ENCODE data around the gene ANKHD1. TPM values are rescaled to one million over a fixed set of nuclear protein-coding genes. Genes with fewer than 3 reads are reported as not detected.

ANKHD1 gene
- total and polyA plus RNA-seq, 2 of the 8 experiments (the other 6 are each of a cell fraction or from before 2014, with no cell fraction given) = 69.9 to 108 TPM

DNA sequence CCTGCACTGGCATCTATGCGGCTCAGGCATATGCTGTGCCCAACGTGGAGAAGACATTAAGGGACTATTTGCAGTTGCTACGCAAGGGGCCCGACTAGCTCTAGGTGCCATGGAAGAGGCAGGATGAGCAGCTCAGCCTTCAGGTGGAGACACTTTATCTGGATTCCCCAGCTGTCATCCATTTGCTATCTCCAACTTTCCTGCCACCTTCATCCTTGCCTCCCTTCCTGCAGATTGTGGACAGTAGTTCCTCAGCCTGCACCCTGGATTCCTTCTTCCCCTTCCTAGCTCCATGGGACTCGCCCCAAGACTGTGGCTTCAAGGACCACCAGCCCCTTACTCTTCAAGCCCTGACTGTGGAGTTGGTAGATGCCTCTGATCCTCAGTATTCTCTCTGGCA is 165.0 kb downstream of the ANKHD1 start:
- Histone ChIP-seq H3K23me2 (ENCODE audit: low read depth, low read length) (peaks cover 14% of the 10 kb centered on the region), H3K4me2 (ENCODE audit: insufficient read depth in 1 of 2, low read depth in 2 of 2, low read length in 2 of 2) (no peak overlapping the region), H2AK5ac (ENCODE audit: low read depth, low read length) (no peak overlapping the region), H3K18ac (ENCODE audit: extremely low read depth, low read length) (no peak overlapping the region), H3K27ac (ENCODE audit: low read depth, low read length) (no peak overlapping the region), H3K14ac (ENCODE audit: insufficient read length) (no peak overlapping the region), H3K9me3 (ENCODE audit: insufficient read depth in 2 of 2, low read depth in 1 of 2, low read length in 1 of 2) (no peaks in the 10 kb centered on the region), H2BK12ac (ENCODE audit: low read depth, low read length) (no peak overlapping the region), H3K4me1 (replicated peaks in 1 of 4; ENCODE audit: control insufficient read depth in 3 of 4, insufficient read depth in 4 of 4, low read length in 3 of 4) (peaks cover 0 to 11% (median 4%) of the 10 kb centered on the region in 4 experiments; a peak in 5 of 7 replicates), H2BK20ac (ENCODE audit: low read length) (no peak overlapping the region), H2BK5ac (ENCODE audit: low read depth, low read length) (no peak overlapping the region), H3K79me2 (ENCODE audit: control insufficient read depth in 1 of 2, insufficient read depth in 2 of 2, low read length in 2 of 2) (peaks cover 3 to 9% of the 10 kb centered on the region in 2 experiments; a peak in 3 of 4 replicates), H3K23ac (ENCODE audit: insufficient read length) (no peak overlapping the region), H2BK120ac (replicated peaks; ENCODE audit: low read depth, low read length) (no peak overlapping the region), H3K36me3 (ENCODE audit: control insufficient read depth in 2 of 4, insufficient read depth in 4 of 4, low read length in 3 of 4) (peaks cover 0 to 18% (median 13%) of the 10 kb centered on the region in 4 experiments; a peak in 4 of 8 replicates), H4K5ac (ENCODE audit: insufficient read length, low read depth, low read length) (no peak overlapping the region), H3K4ac (replicated peaks; ENCODE audit: insufficient read length, low read depth, low read length) (no peak overlapping the region), H4K20me1 (replicated peaks in 1 of 2; ENCODE audit: control insufficient read depth in 1 of 2, insufficient read depth in 2 of 2, low read length in 2 of 2) (no peaks in the 10 kb centered on the region), H3K4me3 (ENCODE audit: extremely low read depth in 1 of 4, insufficient read depth in 2 of 4, low read depth in 3 of 4, low read length in 4 of 4) (no peak overlapping the region), H4K91ac (replicated peaks; ENCODE audit: insufficient read length, low read length) (no peak overlapping the region), H3K79me1 (ENCODE audit: low read depth, low read length) (peaks cover 7% of the 10 kb centered on the region), H3K9ac (replicated peaks in 1 of 4; ENCODE audit: extremely low read depth in 1 of 4, low read depth in 3 of 4, low read length in 3 of 4) (no peak overlapping the region), H3K27me3 (replicated peaks in 1 of 4; ENCODE audit: control insufficient read depth in 3 of 4, extremely low read depth in 1 of 4, insufficient read depth in 3 of 4, low read length in 3 of 4) (no peaks in the 10 kb centered on the region; a peak in 1 of 7 replicates), H2BK15ac (ENCODE audit: low read length) (no peak overlapping the region), H2AFZ (ENCODE audit: low read length) (no peak overlapping the region), H3K56ac (replicated peaks; ENCODE audit: insufficient read length, low read depth, low read length) (no peak overlapping the region), H4K8ac (ENCODE audit: extremely low read depth, insufficient read depth, low read length) (no peak overlapping the region)
- ChIA-PET CTCF (ENCODE audit: partially characterized antibody) (interaction anchor here (0.6 to 3.4 kb wide), 6 partner anchors 11 to 194 kb away, joined by 3 to 20 read pairs (median 4); partner anchors contain the start of gene EIF4EBP3), POLR2A (ENCODE audit: partially characterized antibody) (interaction anchor here (1.1 to 10.0 kb wide), 3 partner anchors 10 to 73 kb away, joined by 4 to 94 read pairs (median 25); partner anchors contain the start of genes EIF4EBP3, SRA1 and TMCO6)
- 90% methylated on average over 5 of the region's 5 CpGs; no CpG with 5 or more reads in 1 of the 2 experiments for WGBS, 2 experiments (ENCODE audit: extremely low coverage in 1 of 2, insufficient coverage in 1 of 2, insufficient read length in 1 of 2, insufficient replicate concordance in 2 of 2, low coverage in 1 of 2, low lambda C conversion rate in 2 of 2, missing lambda C conversion rate in 1 of 2)
- FAIRE-seq (no peak), DNase-seq (ENCODE audit: low read depth in 1 of 2, low spot score in 2 of 2) (no peak)
- TF ChIP-seq, protein P1, sequence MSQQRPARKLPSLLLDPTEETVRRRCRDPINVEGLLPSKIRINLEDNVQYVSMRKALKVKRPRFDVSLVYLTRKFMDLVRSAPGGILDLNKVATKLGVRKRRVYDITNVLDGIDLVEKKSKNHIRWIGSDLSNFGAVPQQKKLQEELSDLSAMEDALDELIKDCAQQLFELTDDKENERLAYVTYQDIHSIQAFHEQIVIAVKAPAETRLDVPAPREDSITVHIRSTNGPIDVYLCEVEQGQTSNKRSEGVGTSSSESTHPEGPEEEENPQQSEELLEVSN (IDR thresholded peaks at IDR 0.05) = no peak
- TF ChIP-seq EGR1 (IDR thresholded peaks at IDR 0.05; ENCODE audit: borderline replicate concordance, low read depth, low read length) (no peak), HDAC2 (IDR thresholded peaks at IDR 0.05; ENCODE audit: borderline replicate concordance in 1 of 2, low read depth in 2 of 2, low read length in 2 of 2) (no peak), RXRA (IDR thresholded peaks at IDR 0.05; ENCODE audit: insufficient read depth, low read depth, low read length) (no peak), ASH2L (IDR thresholded peaks at IDR 0.05; ENCODE audit: low read length) (no peak), PHF8 (conservative IDR thresholded peaks at IDR 0.05; ENCODE audit: low read depth, low read length) (no peak), CHD1 (IDR thresholded peaks at IDR 0.05; ENCODE audit: low read depth, low read length) (no peak), CBX8 (IDR thresholded peaks at IDR 0.05; ENCODE audit: borderline replicate concordance, low read depth, low read length) (no peak), CHD2 (IDR thresholded peaks at IDR 0.05; ENCODE audit: low read length) (no peak)
- TF ChIP-seq, protein P2, sequence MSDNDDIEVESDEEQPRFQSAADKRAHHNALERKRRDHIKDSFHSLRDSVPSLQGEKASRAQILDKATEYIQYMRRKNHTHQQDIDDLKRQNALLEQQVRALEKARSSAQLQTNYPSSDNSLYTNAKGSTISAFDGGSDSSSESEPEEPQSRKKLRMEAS (IDR thresholded peaks at IDR 0.05) = no peak
- TF ChIP-seq, protein P3, sequence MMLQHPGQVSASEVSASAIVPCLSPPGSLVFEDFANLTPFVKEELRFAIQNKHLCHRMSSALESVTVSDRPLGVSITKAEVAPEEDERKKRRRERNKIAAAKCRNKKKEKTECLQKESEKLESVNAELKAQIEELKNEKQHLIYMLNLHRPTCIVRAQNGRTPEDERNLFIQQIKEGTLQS (IDR thresholded peaks at IDR 0.05; ENCODE audit: insufficient read depth, low read depth, low read length) = no peak

Measured in H1 (cell line).